Neural cell (in vitro differentiated cells): ENCODE data around the gene IFNLR1.

Source experiments
- EP300 ChIP-seq: fragments of 450-650 bp; conservative IDR thresholded peaks from 2 replicates; pipeline ENCODE4 v1.6.1; 2014; ENCODE audit warnings: antibody characterized with exemption, mild to moderate bottlenecking, moderate library complexity; ENCODE audit not compliant: poor library complexity, severe bottlenecking
- POLR2AphosphoS5 ChIP-seq: IDR thresholded peaks from 2 replicates; pipeline ENCODE4 v1.6.1; 2012
- RAD21 ChIP-seq: fragments of 450-650 bp; conservative IDR thresholded peaks from 2 replicates; pipeline ENCODE4 v1.6.1; 2014; ENCODE audit warnings: antibody characterized with exemption, mild to moderate bottlenecking, moderate library complexity
- TAF1 ChIP-seq: IDR thresholded peaks from 2 replicates; pipeline ENCODE4 v1.6.1; 2012; ENCODE audit warnings: low read depth

- TF ChIP-seq TAF1 (no peak), RAD21 (no peak), POLR2AphosphoS5 (no peak), EP300 (no peak)
Observed at GRCh38 chr1:24175033-24175755, 11.9 kb downstream of the IFNLR1 start.
